ENCODE measurements around the gene CFP.

The CFP gene

DNA sequence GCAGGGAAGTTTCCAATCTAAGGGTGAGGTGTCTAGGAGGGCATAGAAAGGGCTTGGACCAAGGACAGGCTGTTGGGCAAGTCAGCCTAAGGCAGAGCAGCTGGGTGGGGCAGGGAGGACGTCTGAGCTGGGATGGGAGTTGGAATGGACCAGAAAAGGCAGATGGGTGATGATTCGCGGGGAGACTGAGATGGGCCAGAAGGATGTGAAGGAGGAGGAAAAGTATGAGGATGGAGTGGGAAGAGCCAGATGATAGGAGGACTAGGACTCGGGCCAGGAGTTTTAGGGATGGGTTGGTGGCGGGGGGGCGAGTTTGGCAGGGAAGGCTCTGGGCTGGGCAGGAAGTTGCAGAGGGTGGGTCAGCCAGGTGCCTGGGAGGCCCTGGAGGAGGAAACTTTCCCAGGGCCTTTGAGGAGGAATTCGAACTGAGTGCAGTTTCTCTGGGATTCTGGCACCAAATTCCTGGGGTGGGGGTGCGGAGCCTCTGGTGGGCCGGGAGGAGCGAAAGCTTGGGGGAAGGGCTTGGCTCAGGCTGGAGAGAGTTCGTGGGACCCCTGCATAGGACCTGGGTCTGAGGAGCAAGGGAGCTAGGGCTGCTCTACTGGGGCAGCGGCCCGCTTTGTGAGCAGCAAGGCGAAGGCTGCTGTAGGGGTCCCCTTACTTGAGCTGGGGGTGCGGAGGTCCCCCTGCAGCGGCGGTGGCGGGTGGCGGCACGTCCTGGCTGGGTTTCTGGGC lies 56.2 kb downstream of the CFP start:
- no peak for DNase-seq

Measured in activated effector memory CD4-positive, alpha-beta T cell treated with anti-CD3 and anti-CD28 coated beads, Interleukin-2, amount 50 U/mL, for 16 hours (primary cell).